HuH-7.5 (cell line): ENCODE results near the gene CENPF.
"Not testable (repeated sequence)": the region's sequence is repeated elsewhere in the genome, so short reads cannot be mapped to it uniquely, and the experiment has no call there.

Experiments
- DNase-seq: peaks from one replicate; pipeline ENCODE4 v3.0.0; 2011; ENCODE audit warnings: low spot score

The CENPF gene

DNA sequence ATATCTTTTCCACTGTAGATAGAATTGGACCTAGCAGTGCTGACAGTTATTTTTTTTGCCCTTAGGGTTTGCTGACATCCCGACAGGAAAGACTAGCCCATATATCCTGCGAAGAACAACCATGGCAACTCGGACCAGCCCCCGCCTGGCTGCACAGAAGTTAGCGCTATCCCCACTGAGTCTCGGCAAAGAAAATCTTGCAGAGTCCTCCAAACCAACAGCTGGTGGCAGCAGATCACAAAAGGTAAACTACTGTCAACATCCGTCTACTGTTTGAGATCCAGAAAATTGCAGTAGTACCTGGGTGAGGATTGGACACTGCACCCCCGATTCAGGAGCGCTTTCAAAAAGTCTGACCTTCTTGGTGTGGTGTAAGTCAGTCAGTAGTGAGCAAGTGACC, 55.8 kb downstream of the CENPF start:
- no peak for DNase-seq

GRCh38 chr1:214660190-214660589, 57.2 kb downstream of the CENPF start:
- no peak for DNase-seq

GRCh38 chr1:214660900-214661299, 57.9 kb downstream of the CENPF start:
- no peak for DNase-seq

- no peak for DNase-seq
These were observed 59.3 kb downstream of the CENPF start for GRCh38 chr1:214662223-214662785.

- DNase-seq, result no peak
These were observed 61.8 kb downstream of the CENPF start for GRCh38 chr1:214664651-214665433.

- no peak for DNase-seq
These were observed 62.7 kb downstream of the CENPF start for GRCh38 chr1:214665606-214666110.

DNA sequence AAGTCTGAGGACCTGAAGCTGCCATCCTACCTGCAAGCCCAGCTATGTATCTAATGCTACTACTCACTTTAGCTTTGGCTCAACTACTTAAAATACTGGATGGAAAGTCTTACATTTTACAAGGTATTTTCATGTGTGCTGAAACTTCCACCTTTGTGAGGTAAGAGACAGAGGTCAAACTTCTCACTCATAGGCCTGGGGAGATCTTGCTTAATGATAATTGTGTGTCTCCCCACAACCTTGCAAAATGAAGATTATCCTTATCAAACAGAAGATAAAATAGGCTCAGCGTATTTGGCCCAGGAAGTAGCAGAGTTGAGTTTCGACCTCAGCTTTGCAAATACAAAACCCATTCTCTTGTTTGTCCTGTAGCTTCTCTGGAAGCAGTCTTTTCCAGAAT, 63.7 kb downstream of the CENPF start:
- no peak for DNase-seq

GRCh38 chr1:214670098-214670497, 67.1 kb downstream of the CENPF start:
- no peak for DNase-seq

GRCh38 chr1:214673029-214673428, 70.0 kb downstream of the CENPF start:
- not testable (repeated sequence) for DNase-seq

GRCh38 chr1:214673576-214673975, 70.6 kb downstream of the CENPF start:
- no peak for DNase-seq

DNA sequence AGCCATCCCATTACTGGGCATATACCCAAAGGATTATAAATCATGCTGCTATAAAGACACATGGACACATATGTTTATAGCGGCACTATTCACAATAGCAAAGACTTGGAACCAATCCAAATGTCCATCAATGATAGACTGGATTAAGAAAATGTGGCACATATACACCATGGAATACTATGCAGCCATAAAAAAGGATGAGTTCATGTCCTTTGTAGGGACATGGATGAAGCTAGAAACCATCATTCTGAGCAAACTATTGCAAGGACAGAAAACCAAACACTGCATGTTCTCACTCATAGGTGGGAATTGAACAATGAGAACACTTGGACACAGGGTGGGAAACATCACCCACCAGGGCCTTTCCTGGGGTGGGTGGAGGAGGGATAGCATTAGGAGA, 72.5 kb downstream of the CENPF start:
- not testable (repeated sequence) for DNase-seq

GRCh38 chr1:214676747-214677146, 73.8 kb downstream of the CENPF start:
- DNase-seq, result no peak

GRCh38 chr1:214677945-214678344, 75.0 kb downstream of the CENPF start:
- DNase-seq, result no peak

- DNase-seq, result peak; percentile 40
These were observed 75.4 kb downstream of the CENPF start for GRCh38 chr1:214678386-214678785.

- DNase-seq, result no peak
These were observed 80.6 kb downstream of the CENPF start for GRCh38 chr1:214683621-214684020.

- DNase-seq, result no peak
These were observed 82.9 kb downstream of the CENPF start for GRCh38 chr1:214685906-214686305.

GRCh38 chr1:214686497-214686896, 83.5 kb downstream of the CENPF start:
- no peak for DNase-seq

DNA sequence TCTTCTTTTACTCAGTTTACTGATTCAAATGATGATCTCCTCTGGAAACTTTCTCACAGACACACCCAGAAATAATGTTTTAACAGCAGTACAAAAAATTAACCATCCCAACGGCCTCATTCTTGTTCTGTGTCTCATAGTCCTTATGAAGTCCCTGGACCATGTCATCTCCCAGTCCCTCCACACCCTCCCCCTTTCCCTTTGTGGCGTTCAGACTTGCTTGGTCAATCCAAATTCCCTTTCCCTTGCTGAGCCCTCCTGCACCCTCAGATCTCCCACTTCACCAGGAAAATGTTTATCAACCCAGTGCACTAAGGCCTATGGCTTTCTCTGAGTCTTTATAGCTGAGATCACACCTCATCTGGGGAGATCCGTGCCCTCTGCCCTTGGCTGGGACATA, 85.9 kb downstream of the CENPF start:
- DNase-seq, result no peak

GRCh38 chr1:214694769-214695168, 91.8 kb downstream of the CENPF start:
- DNase-seq, result no peak

DNA sequence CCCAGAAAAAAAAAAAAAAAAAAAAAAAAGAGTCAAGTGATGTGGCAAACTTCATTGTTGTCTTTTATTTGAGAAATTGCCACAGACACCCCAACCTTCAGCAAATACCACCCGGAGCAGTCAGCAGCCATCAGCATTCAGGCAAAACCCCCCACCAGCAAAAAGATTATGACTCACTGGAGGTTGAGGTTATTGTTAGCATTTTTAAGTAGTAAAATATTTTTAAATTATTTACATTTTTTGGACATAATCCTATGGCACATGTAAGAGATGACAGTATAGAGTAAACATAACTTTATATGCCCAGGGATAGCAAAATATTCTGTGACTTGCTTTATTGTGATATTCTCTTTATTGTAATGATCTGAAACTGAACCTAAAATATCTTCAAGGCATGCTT, 95.6 kb downstream of the CENPF start:
- DNase-seq, result no peak

- no peak for DNase-seq
These were observed 97.4 kb downstream of the CENPF start for GRCh38 chr1:214700437-214700836.

GRCh38 chr1:214702556-214702955, 99.6 kb downstream of the CENPF start:
- DNase-seq, result no peak

- no peak for DNase-seq
These were observed 104.5 kb downstream of the CENPF start for GRCh38 chr1:214707306-214708087.
